Testis (tissue), 3 donors: ENCODE measurements around the gene FAM228B. TPM values are rescaled to one million over a fixed set of nuclear protein-coding genes. Genes with fewer than 3 reads are reported as not detected.

ENCODE experiments used
- DNase-seq: peaks from one replicate; pipeline ENCODE4 v3.0.0-alpha.2; 2019
- H3K27ac ChIP-seq, 2 donors: fragments of 200-600 bp; sonication (generic); one replicate each; pipeline ENCODE4 v1.5.1; 2019
- H3K27me3 ChIP-seq: fragments of 200-600 bp; sonication (generic); one replicate; pipeline ENCODE4 v1.5.1; 2019
- H3K36me3 ChIP-seq: fragments of 200-600 bp; sonication (generic); one replicate; pipeline ENCODE4 v1.5.1; 2017; ENCODE audit warnings: low read depth; ENCODE audit errors: missing control alignments
- H3K4me1 ChIP-seq: fragments of 200-600 bp; sonication (generic); one replicate; pipeline ENCODE4 v1.5.1; 2019
- H3K4me3 ChIP-seq, 2 donors: fragments of 200-600 bp; sonication (generic); one replicate each; pipeline ENCODE4 v1.5.1; 2017 to 2019
- H3K9me3 ChIP-seq: fragments of 200-600 bp; sonication (generic); one replicate; pipeline ENCODE4 v1.5.1; 2017
- POLR2A ChIP-seq: fragments of 450-650 bp; IDR thresholded peaks from one replicate; pipeline ENCODE4 v1.6.1; 2017; ENCODE audit warnings: antibody characterized with exemption, mild to moderate bottlenecking, moderate library complexity
- WGBS, 2 donors: methylation state at CpG; one replicate each; pipeline ENCODE4 v1.1.5; 2018; 5-methylcytosine and 5-hydroxymethylcytosine counted together
- intact Hi-C: fragments of 100-400 bp; cut with DNase I; formaldehyde crosslinking; loops from one replicate; pipeline ENCODE4 v1.15.1; 2023; ENCODE audit warnings: low total_unique reads
- polyA plus RNA-seq: library from polyadenylated mRNA; stranded (reverse); fragments of 350-450 nt; fragmentation: Illumina TruSeq; extraction: RNeasy Lipid Tissue Mini Kit (QIAGEN cat#74804); gene quantifications from one replicate; pipeline ENCODE4 v1.2.3, GENCODE V29; 2014; ENCODE audit warnings: low read depth, low replicate concordance; ENCODE audit not compliant: insufficient read depth
- total RNA-seq, 2 donors: library from RNA; depleted of rRNA; stranded (reverse); fragments of >200 nt; gene quantifications; one replicate each; pipeline ENCODE4 v1.2.3, GENCODE V29; 2016
- TF ChIP-seq, protein P1 (sequence below), 3 experiments: fragments of 450-650 bp in 2 of 3; fragments of 200-600 bp in 1 of 3; sonication (generic) in 1 of 3; IDR thresholded peaks; one replicate each; pipeline ENCODE4 v1.5.1; 2016 to 2019; ENCODE audit warnings: antibody characterized with exemption in 3 of 3, mild to moderate bottlenecking in 2 of 3, moderate library complexity in 1 of 3

FAM228B gene
- total and polyA plus RNA-seq, 3 donors from 2014 or later = 45.3 to 56.2 (median 47.1) TPM

DNA sequence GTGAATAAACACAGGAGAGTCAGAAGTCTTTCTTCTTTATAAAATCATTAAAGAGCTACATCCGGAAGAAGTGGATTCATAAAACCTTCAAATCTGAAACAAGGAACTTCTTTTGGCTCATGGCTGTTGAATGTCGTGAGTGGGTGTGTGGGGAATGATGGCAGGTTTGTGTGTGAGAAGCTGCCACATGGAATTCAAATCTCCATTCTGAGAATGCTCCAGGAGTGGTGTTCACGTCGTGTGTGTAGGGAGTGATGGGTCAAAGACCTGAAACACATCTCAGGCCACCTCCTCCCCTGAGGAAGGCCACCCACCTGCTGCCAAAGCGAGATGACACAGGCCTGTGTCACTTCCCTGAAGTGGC is 80.5 kb downstream of the FAM228B start:
- H3K9me3 ChIP-seq = no peaks in the 10 kb centered on the region
- TF ChIP-seq POLR2A = no peak
- TF ChIP-seq, protein P1, sequence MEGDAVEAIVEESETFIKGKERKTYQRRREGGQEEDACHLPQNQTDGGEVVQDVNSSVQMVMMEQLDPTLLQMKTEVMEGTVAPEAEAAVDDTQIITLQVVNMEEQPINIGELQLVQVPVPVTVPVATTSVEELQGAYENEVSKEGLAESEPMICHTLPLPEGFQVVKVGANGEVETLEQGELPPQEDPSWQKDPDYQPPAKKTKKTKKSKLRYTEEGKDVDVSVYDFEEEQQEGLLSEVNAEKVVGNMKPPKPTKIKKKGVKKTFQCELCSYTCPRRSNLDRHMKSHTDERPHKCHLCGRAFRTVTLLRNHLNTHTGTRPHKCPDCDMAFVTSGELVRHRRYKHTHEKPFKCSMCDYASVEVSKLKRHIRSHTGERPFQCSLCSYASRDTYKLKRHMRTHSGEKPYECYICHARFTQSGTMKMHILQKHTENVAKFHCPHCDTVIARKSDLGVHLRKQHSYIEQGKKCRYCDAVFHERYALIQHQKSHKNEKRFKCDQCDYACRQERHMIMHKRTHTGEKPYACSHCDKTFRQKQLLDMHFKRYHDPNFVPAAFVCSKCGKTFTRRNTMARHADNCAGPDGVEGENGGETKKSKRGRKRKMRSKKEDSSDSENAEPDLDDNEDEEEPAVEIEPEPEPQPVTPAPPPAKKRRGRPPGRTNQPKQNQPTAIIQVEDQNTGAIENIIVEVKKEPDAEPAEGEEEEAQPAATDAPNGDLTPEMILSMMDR (IDR thresholded peaks at IDR 0.05) = no peak
- H3K36me3 ChIP-seq = no peaks in the 10 kb centered on the region
- H3K4me1 ChIP-seq = no peaks in the 10 kb centered on the region
- H3K27ac ChIP-seq = no peak overlapping the region
- H3K4me3 ChIP-seq = no peak overlapping the region
- H3K27me3 ChIP-seq = no peaks in the 10 kb centered on the region
- intact Hi-C loops = no loop called here
- DNase-seq = no peak
- 67 to 69% methylated on average over 5 of the region's 5 CpGs for WGBS, 2 donors

DNA sequence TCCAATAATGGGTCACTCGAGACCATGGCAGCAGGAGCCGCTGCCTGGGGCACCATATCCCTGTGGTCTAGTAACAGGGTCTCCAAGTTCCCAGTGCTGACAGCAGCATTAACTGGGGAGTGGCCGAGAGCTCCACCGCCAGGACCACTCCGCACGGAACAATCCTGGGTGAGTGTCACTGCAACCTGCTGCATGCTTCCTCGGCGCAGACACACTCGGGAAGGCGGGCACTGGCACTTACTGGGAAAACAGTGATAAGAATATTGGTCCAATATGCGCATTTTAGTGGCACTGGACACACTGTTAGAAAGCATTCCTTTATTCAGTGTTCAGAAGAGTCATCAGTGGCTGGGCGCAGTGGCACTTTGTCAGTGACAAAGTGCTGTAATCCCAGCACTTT is 81.2 kb downstream of the FAM228B start:
- H3K27me3 ChIP-seq = no peaks in the 10 kb centered on the region
- TF ChIP-seq POLR2A = no peak
- TF ChIP-seq, protein P1 (IDR thresholded peaks at IDR 0.05) = no peak
- no peaks in the 10 kb centered on the region for H3K4me1 ChIP-seq
- H3K27ac ChIP-seq = no peak overlapping the region
- 94 to 98% methylated on average over 12 of the region's 12 CpGs for WGBS, 2 donors
- H3K9me3 ChIP-seq = no peaks in the 10 kb centered on the region
- H3K36me3 ChIP-seq = no peaks in the 10 kb centered on the region
- H3K4me3 ChIP-seq = no peak overlapping the region
- no peak for DNase-seq
- intact Hi-C loops = no loop called here

DNA sequence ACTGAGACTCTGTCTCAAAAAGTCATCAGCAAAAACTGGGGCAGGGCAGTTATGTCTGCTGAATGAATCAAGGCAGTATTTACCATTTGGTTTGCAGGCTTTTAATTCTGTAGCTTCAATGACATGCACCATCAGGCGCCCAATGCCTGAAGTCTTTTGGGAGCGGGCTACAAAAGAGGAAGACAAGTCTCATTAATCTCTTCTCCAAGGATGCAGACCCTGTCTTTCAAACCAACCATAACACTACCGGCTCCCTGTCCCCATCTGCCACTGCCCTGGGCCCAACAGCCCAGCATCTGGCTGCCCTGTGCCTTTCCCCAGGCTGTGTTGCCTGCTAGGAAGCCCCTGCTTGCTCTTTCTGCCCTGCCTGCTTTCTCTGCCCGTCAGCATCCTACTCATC is 81.9 kb downstream of the FAM228B start:
- H3K27ac ChIP-seq = no peak overlapping the region
- H3K9me3 ChIP-seq = no peaks in the 10 kb centered on the region
- 94 to 100% methylated on average over 4 of the region's 4 CpGs for WGBS, 2 donors
- DNase-seq = no peak
- TF ChIP-seq POLR2A = no peak
- TF ChIP-seq, protein P1 (IDR thresholded peaks at IDR 0.05) = no peak
- intact Hi-C loops = no loop called here
- no peaks in the 10 kb centered on the region for H3K36me3 ChIP-seq
- no peaks in the 10 kb centered on the region for H3K4me1 ChIP-seq
- no peaks in the 10 kb centered on the region for H3K27me3 ChIP-seq
- H3K4me3 ChIP-seq = no peak overlapping the region

DNA sequence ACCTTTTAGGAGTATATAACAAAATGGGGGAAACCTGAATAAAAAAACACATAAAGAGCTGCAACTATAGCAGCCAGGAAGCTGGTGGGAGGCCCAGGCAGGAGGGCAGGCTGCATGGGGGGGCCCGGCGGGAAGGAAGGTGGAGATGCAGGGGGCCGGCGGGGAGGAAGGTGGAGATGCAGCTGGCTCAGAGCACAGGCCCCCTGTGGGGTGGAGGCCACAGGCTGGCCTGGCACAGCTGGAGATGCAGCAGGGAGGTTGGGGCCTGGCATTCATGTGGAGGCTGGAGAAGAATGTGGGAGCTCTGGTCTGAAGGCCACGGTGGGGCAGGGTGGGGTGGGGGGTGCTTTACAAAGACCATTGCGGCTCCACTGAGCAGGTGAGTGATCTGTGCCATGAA is 83.0 kb downstream of the FAM228B start:
- intact Hi-C loops = no loop called here
- Histone ChIP-seq H3K9me3 (no peaks in the 10 kb centered on the region), H3K36me3 (no peaks in the 10 kb centered on the region), H3K4me3 (no peak overlapping the region), H3K4me1 (no peaks in the 10 kb centered on the region), H3K27me3 (no peaks in the 10 kb centered on the region), H3K27ac (no peak overlapping the region)
- no peak for TF ChIP-seq POLR2A
- TF ChIP-seq, protein P1 (IDR thresholded peaks at IDR 0.05) = no peak
- DNase-seq = no peak
- 91 to 94% methylated on average over 6 of the region's 6 CpGs for WGBS, 2 donors

DNA sequence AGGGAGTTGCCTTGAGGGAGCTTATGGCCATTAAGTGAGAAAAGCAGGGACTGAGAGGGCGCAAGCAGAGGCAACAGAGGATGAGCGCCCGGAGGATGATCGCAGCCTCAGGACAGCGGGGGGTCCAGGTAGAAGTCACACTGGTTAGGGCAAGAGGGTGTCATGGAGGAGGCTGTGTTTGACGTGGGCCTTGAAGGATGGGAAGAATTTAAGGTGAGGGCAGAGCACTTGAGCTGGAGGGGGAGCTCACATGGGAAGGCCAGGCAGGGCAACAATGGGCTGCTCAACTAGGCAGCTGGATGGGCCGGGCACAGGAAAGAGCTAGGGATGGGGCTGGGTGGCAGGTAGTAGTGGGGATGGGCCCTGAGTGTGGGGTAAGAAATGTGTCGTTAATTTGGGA is 83.4 kb downstream of the FAM228B start:
- intact Hi-C loops = no loop called here
- Histone ChIP-seq H3K4me1 (no peaks in the 10 kb centered on the region), H3K4me3 (no peak overlapping the region), H3K27ac (no peak overlapping the region), H3K9me3 (no peaks in the 10 kb centered on the region), H3K27me3 (no peaks in the 10 kb centered on the region), H3K36me3 (no peaks in the 10 kb centered on the region)
- TF ChIP-seq, protein P1 (IDR thresholded peaks at IDR 0.05) = no peak
- no peak for TF ChIP-seq POLR2A
- no peak for DNase-seq
- WGBS, 2 donors = 83 to 88% methylated on average over 8 of the region's 8 CpGs
